GM12874 (cell line): Measurements from ENCODE around the gene DAPK2.

Experiments
- TF ChIP-seq, protein P1 (sequence below): IDR thresholded peaks from 2 replicates; pipeline ENCODE4 v1.5.1; 2011; ENCODE audit warnings: low read depth, mild to moderate bottlenecking, control low read depth, low read length, moderate library complexity; ENCODE audit not compliant: insufficient read depth

The DAPK2 gene

DNA sequence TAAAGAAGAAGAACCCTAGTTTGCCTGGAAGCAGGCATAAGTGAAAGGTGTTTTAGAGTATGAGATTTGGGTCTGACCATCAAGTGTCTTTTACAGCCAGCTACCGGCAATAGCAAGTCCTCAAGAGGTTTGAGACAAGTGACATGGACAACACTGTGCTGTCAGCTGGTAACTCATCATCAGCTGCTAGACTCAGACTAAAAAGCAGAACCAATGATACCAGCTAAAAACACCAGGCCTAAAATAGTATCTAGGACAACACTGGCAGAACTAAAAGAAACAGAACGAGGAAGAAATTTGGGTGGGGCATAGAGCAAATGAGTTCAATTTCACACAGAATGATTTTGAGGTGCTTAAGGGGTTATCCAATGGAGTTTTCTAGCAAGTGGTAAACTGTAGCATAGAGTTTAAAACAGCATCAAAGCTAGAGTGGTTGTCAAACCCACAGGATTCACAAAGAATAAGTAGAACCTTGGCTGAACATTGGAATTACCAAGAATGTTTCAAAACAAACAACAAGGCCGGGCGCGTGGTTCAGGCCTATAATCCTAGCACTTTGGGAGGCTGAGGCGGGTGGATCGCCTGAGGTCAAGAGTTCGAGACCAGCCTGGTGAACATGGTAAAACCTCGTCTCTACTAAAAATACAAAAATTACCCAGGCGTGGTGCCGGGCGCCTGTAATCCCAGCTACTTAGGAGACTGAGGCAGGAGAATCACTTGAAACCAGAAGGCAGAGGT, 43.4 kb upstream of the DAPK2 start:
- TF ChIP-seq, protein P1, sequence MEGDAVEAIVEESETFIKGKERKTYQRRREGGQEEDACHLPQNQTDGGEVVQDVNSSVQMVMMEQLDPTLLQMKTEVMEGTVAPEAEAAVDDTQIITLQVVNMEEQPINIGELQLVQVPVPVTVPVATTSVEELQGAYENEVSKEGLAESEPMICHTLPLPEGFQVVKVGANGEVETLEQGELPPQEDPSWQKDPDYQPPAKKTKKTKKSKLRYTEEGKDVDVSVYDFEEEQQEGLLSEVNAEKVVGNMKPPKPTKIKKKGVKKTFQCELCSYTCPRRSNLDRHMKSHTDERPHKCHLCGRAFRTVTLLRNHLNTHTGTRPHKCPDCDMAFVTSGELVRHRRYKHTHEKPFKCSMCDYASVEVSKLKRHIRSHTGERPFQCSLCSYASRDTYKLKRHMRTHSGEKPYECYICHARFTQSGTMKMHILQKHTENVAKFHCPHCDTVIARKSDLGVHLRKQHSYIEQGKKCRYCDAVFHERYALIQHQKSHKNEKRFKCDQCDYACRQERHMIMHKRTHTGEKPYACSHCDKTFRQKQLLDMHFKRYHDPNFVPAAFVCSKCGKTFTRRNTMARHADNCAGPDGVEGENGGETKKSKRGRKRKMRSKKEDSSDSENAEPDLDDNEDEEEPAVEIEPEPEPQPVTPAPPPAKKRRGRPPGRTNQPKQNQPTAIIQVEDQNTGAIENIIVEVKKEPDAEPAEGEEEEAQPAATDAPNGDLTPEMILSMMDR = no peak

DNA sequence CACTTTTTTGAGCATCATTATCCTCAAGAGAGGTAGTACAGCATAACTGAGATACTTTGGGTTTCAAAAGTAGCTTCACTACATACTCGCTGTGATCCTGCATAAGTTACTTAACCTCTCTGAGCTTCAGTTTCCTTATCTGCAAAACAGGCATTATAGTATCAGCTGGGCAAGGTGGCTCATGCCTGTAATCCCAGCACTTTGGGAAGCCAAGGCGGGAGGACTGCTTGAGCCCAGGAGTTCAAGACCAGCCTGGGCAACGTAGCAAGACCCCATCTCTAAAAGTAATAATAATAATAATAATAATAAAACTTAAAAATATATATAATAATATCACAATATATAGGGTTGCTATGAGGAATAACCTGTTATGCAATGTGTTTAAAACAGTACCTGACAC, 36.5 kb upstream of the DAPK2 start:
- TF ChIP-seq, protein P1 = no peak

DNA sequence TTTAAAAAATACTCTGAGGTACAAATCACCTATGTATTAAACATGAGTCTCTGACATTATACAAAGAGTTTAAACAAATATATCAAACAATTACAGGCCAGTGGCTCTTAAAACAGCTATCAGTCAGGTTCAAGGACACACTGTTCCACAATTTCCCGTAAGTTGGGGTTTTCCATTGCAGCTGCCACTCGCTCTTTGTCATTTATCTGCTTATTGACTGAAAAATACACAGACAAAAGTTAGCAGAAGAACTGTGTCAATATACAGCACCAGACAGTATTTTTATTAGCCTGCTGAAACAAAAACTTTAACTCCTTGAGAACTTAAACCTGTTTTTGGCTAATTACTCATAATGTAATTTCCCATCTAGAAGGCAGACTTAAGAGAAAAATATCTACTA, 26.5 kb upstream of the DAPK2 start:
- TF ChIP-seq, protein P1 = no peak

DNA sequence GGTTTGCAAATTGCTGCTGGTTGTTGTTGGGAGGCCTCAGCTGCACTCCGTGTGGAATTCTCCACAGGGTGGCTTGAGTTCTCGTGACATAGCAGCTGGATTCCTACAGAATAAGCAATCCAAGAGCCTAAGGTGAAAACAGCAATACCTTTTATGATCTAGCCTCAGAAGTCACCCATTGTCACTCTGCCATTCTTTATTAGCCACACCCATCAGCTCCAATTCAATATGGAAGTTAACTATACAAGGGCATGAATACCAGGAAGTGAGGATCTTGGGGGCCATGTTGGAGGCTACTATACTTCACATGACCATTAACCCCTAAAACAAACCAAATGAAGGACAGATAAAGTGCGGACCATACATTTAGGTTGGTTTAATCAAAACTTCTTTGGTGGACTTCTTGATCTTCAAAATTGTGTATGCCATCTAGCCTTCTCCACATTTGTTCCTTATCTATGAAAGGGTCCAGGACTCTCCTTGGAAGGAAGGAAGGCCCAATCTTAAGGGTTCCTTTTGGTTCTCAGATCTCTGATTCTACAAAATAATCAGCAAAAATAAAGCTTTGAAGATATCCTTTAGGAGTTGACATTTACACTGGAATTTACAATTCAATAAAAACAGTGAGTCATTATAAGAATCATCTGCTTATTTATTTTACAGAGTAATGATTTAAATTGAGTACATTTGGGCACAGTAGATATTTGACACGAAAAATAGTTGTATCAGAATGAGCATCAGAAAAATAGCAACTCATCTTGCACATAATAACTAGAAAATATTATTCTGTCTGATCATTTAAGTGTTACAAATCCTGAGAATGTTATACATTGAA, 25.9 kb upstream of the DAPK2 start:
- TF ChIP-seq, protein P1 = no peak

DNA sequence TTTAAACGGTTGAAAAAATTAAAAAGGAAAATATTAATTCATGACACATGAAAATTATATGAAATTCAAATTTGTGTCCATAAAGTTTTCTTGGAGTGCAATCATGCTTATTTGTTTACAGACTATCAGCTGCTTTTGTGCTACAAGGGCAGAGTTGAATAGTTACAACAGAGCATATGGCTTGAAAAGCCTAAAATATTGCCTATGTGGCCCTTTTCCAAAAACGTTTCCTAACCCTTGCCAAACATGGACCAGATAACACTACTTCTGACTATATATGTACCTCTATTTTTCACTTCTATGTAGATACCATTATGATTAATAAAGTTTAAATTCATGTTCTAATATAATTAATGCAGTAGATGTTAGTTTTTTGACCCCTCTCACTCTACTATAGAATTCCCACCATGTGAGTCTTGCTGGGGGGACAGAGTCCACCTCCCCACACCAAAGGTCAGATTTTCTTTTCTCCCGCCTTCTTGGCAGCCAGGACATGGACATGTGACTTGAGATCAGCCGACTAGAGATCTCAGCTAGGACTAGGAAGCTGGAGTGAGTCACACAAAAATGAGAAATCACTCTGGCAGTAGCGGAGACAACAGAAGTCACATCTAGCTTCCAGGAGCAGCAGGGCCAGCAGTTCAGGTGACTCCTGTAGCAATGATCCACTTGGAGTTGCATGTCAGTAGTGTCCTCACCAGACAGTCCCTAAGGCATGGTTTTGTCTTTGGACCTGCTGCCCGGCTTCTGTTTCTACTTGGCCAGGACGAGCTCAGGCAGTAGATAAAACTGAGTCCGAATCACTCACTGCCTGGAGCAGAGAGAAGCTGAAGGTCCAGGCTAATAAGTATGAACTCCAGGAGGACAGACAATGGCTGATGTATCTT, 24.9 kb upstream of the DAPK2 start:
- TF ChIP-seq, protein P1 = no peak

DNA sequence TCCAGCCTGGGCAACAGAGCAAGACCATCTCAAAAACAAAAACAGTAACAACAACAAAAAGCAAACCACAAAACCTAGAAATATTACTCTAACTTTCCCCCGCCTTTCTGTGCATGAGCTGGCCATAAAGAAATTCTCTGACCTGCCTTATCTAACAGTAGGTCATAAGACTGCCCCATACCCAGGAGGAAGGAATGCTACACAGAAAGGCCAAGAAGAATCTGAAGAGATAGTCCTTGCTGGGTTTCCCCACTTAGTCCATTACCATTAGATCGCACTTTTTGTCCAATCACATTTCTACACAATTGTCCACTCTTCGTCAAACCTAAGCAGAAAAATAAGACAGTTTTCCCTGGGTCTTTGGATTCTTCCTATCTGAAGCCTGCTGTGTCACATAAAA, 23.8 kb upstream of the DAPK2 start:
- TF ChIP-seq, protein P1 = no peak

DNA sequence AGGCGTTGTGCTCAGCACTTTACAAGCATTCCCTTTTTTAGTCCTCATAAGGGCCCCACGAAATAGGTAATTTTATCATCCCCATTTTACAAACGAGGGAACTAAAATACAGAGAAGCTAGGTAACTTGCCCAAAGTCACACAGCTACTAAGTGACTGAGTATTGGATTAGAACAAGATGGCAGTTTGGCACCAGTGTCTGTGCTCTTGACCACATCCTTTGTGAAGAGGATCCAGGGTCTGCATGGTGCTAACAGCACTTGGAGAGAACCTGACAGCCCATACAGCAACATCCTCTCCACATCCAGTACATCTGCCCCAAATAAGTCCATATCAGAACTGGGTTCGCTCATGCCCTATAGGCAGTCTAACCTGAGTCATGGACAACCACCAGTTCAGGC, 21.8 kb upstream of the DAPK2 start:
- TF ChIP-seq, protein P1 = no peak
